ENCODE data around the gene LYSMD3.

DNA sequence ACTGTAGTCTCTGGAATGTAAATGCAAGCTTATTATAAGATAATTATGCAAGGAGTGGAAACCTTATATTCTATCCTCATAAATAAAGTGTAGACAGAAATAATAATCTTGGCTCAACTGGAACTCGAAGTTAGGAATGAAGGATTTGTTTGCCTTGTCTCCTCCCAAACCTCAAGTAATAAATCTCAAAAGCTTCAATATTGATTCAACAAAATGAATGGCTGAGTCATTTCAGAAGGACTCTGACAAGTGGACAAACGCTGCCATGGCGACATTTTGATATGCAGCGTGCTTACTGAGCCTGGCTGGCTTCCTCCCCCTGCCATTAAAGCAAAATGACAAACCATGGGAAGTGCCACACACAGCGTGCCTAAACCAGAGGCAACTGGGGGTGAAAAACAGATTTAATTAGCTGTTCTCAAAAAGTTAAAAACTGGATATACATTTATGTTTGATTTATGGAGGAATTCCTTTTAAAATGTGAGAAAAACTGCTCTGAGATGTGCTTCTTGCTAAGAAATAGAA, 18.7 kb upstream of the LYSMD3 start:
- no peak for TF ChIP-seq EP300 (IDR thresholded peaks at IDR 0.05)
- TF ChIP-seq POLR2AphosphoS5 (IDR thresholded peaks at IDR 0.05), result no peak
- TF ChIP-seq, protein P1, sequence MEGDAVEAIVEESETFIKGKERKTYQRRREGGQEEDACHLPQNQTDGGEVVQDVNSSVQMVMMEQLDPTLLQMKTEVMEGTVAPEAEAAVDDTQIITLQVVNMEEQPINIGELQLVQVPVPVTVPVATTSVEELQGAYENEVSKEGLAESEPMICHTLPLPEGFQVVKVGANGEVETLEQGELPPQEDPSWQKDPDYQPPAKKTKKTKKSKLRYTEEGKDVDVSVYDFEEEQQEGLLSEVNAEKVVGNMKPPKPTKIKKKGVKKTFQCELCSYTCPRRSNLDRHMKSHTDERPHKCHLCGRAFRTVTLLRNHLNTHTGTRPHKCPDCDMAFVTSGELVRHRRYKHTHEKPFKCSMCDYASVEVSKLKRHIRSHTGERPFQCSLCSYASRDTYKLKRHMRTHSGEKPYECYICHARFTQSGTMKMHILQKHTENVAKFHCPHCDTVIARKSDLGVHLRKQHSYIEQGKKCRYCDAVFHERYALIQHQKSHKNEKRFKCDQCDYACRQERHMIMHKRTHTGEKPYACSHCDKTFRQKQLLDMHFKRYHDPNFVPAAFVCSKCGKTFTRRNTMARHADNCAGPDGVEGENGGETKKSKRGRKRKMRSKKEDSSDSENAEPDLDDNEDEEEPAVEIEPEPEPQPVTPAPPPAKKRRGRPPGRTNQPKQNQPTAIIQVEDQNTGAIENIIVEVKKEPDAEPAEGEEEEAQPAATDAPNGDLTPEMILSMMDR (IDR thresholded peaks at IDR 0.05), result no peak
